Effector memory CD4-positive, alpha-beta T cell (primary cell): ENCODE measurements around the gene RNF227.

Experiments
- DNase-seq, 3 donors: peaks; one replicate each; pipeline ENCODE4 v3.0.0-alpha.2; 2020
- H3K27ac ChIP-seq: 2 replicates; pipeline ENCODE4 v1.7.0; 2013; ENCODE audit warnings: mild to moderate bottlenecking, low read length, moderate library complexity; ENCODE audit not compliant: insufficient read depth, poor library complexity, severe bottlenecking
- H3K27me3 ChIP-seq: replicated peaks from 2 replicates; pipeline ENCODE4 v1.7.0; 2013; ENCODE audit warnings: mild to moderate bottlenecking, low read length; ENCODE audit not compliant: insufficient read depth, control insufficient read depth, poor library complexity, severe bottlenecking
- H3K36me3 ChIP-seq: 2 replicates; pipeline ENCODE4 v1.7.0; 2013; ENCODE audit warnings: mild to moderate bottlenecking, low read length, moderate library complexity; ENCODE audit not compliant: control insufficient read depth, insufficient read depth
- H3K4me1 ChIP-seq: 2 replicates; pipeline ENCODE4 v1.7.0; 2013; ENCODE audit warnings: low read length, mild to moderate bottlenecking; ENCODE audit not compliant: control insufficient read depth, insufficient read depth, poor library complexity, severe bottlenecking
- H3K4me3 ChIP-seq: 2 replicates; pipeline ENCODE4 v1.7.0; 2013; ENCODE audit warnings: low read length, low read depth, mild to moderate bottlenecking; ENCODE audit not compliant: insufficient read depth, poor library complexity, severe bottlenecking
- H3K9me3 ChIP-seq: 2 replicates; pipeline ENCODE4 v1.7.0; 2013; ENCODE audit warnings: mild to moderate bottlenecking, low read length, moderate library complexity; ENCODE audit not compliant: control insufficient read depth

RNF227 gene

GRCh38 chr17:7930841-7931631 is 14.9 kb upstream of the RNF227 start:
- Histone ChIP-seq H3K27me3 (no peaks in the 10 kb centered on the region), H3K4me1 (peaks cover 29% of the 10 kb centered on the region), H3K4me3 (peak overlapping the region; percentile 94), H3K9me3 (no peaks in the 10 kb centered on the region), H3K36me3 (peaks cover 7% of the 10 kb centered on the region), H3K27ac (peak overlapping the region; percentile 89)
- DNase-seq = no peak

GRCh38 chr17:7929158-7930023 is 13.3 kb upstream of the RNF227 start, which contains the start of gene KCNAB3:
KCNAB3 (minus strand) TSS chr17:7929856; CDS start chr17:7929435, 421 bp downstream.
- Histone ChIP-seq H3K4me3 (no peak within 1 kb of the TSS), H3K27ac (no peak within 1 kb of the TSS)

GRCh38 chr17:7927596-7927995 is 11.5 kb upstream of the RNF227 start:
- H3K4me1 ChIP-seq = peaks cover 26% of the 10 kb centered on the region
- peaks cover 7% of the 10 kb centered on the region for H3K36me3 ChIP-seq
- H3K4me3 ChIP-seq = no peak overlapping the region
- H3K9me3 ChIP-seq = no peaks in the 10 kb centered on the region
- H3K27me3 ChIP-seq = no peaks in the 10 kb centered on the region
- no peak for DNase-seq
- H3K27ac ChIP-seq = no peak overlapping the region

More at GRCh38 chr17:7929158-7930023, 13.3 kb upstream of the RNF227 start, which contains the start of gene KCNAB3:
- DNase-seq = peak in 2 of 3 donors; percentile 53
- H3K27me3 ChIP-seq = no peaks in the 10 kb centered on the region
- peaks cover 7% of the 10 kb centered on the region for H3K36me3 ChIP-seq
- H3K9me3 ChIP-seq = no peaks in the 10 kb centered on the region
- peaks cover 29% of the 10 kb centered on the region for H3K4me1 ChIP-seq

GRCh38 chr17:7922845-7923628 is 6.9 kb upstream of the RNF227 start:
- no peaks in the 10 kb centered on the region for H3K36me3 ChIP-seq
- H3K27me3 ChIP-seq = no peaks in the 10 kb centered on the region
- peak; percentile 69 to 74 (median 69) for DNase-seq
- H3K27ac ChIP-seq = peak overlapping the region; percentile 56
- H3K9me3 ChIP-seq = no peaks in the 10 kb centered on the region
- peaks cover 11% of the 10 kb centered on the region for H3K4me1 ChIP-seq
- H3K4me3 ChIP-seq = peak overlapping the region; percentile 58

GRCh38 chr17:7922269-7922844 is 6.3 kb upstream of the RNF227 start:
- peaks cover 11% of the 10 kb centered on the region for H3K4me1 ChIP-seq
- H3K27ac ChIP-seq = peak overlapping the region; percentile 56
- no peaks in the 10 kb centered on the region for H3K9me3 ChIP-seq
- H3K4me3 ChIP-seq = peak overlapping the region; percentile 58
- no peak for DNase-seq
- H3K36me3 ChIP-seq = no peaks in the 10 kb centered on the region
- no peaks in the 10 kb centered on the region for H3K27me3 ChIP-seq

- Histone ChIP-seq H3K4me1 (peaks cover 20% of the 10 kb centered on the region), H3K27me3 (no peaks in the 10 kb centered on the region), H3K9me3 (no peaks in the 10 kb centered on the region), H3K36me3 (peaks cover 5% of the 10 kb centered on the region), H3K27ac (no peak overlapping the region), H3K4me3 (no peak overlapping the region)
- DNase-seq = no peak
Measured at GRCh38 chr17:7916808-7917207, 719 bp upstream of the RNF227 start.

GRCh38 chr17:7916385-7916682 is 245 bp upstream of the RNF227 start:
- Histone ChIP-seq H3K9me3 (no peaks in the 10 kb centered on the region), H3K27ac (peak overlapping the region; percentile 75), H3K4me1 (peaks cover 20% of the 10 kb centered on the region), H3K4me3 (peak overlapping the region; percentile 33), H3K36me3 (peaks cover 10% of the 10 kb centered on the region), H3K27me3 (no peaks in the 10 kb centered on the region)
- no peak for DNase-seq

- peaks cover 20% of the 10 kb centered on the region for H3K4me1 ChIP-seq
- no peaks in the 10 kb centered on the region for H3K9me3 ChIP-seq
- no peaks in the 10 kb centered on the region for H3K27me3 ChIP-seq
- peaks cover 21% of the 10 kb centered on the region for H3K36me3 ChIP-seq
- H3K4me3 ChIP-seq = peak overlapping the region; percentile 72
- peak overlapping the region; percentile 75 for H3K27ac ChIP-seq
- no peak for DNase-seq
Measured at GRCh38 chr17:7915179-7915610, 894 bp downstream of the RNF227 start.

- H3K27ac ChIP-seq = peak overlapping the region; percentile 5
- DNase-seq = peak in 1 of 3 donors; percentile 31
- no peak overlapping the region for H3K4me3 ChIP-seq
Measured at GRCh38 chr17:7912927-7913524, 3.1 kb downstream of the RNF227 start.

More at GRCh38 chr17:7912927-7913524, 3.1 kb downstream of the RNF227 start:
- Histone ChIP-seq H3K36me3 (peaks cover 42% of the 10 kb centered on the region), H3K27me3 (no peaks in the 10 kb centered on the region), H3K9me3 (no peaks in the 10 kb centered on the region), H3K4me1 (peaks cover 20% of the 10 kb centered on the region)
